Measurements from ENCODE around the gene SEC22C.
"Not testable (repeated sequence)": the region's sequence is repeated elsewhere in the genome, so short reads cannot be mapped to it uniquely, and the experiment has no call there.

SEC22C gene

DNA sequence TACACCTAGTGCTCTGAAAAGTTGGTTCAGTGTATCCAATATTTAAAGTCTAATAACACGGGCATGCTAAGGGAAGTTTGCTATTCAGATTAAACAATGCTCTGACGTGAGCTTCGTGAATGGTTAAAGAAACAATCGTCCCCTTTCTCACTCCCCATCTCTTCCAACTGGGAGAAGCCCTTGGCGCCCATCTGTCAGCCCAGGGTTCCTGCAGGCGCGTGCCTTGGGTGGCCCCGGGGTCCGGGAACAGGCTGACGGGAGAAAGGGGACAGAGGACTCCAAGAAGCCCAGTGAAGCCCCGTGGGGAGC lies 413 bp downstream of the SEC22C start:
- no peak for DNase-seq (ENCODE audit: low read depth in 3 of 3)

- not testable (repeated sequence) for DNase-seq (ENCODE audit: low read depth in 3 of 3)
Measured at GRCh38 chr3:42579346-42579745, 2.4 kb downstream of the SEC22C start.

DNA sequence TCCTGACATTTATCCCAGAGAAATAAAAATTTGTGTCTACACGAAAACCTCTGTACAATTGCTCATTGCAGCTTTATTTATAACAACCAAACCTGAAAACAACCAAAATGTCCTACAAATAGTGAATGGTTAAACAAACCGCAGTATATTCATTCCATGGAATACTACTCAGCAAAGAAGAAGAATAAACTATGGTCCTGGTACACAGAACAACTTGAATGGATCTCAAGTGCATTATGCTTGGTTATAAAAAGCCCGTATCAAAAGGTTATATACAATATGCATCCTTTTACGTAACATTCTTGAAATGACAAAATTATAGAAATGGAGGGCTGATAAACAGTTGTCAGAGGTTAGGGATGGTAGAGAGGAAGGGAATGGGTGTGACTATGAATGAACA lies 3.7 kb downstream of the SEC22C start:
- DNase-seq (ENCODE audit: low read depth in 3 of 3) = no peak

- DNase-seq (ENCODE audit: low read depth in 3 of 3) = no peak
Measured at GRCh38 chr3:42575137-42575741, 6.5 kb downstream of the SEC22C start.

- no peak for DNase-seq (ENCODE audit: low read depth in 3 of 3)
Measured at GRCh38 chr3:42572278-42572677, 9.5 kb downstream of the SEC22C start.

- no peak for DNase-seq (ENCODE audit: low read depth in 3 of 3)
Measured at GRCh38 chr3:42569593-42570142, 12.1 kb downstream of the SEC22C start.

GRCh38 chr3:42562047-42562907 lies 19.5 kb downstream of the SEC22C start:
- no peak for DNase-seq (ENCODE audit: low read depth in 3 of 3)

DNA sequence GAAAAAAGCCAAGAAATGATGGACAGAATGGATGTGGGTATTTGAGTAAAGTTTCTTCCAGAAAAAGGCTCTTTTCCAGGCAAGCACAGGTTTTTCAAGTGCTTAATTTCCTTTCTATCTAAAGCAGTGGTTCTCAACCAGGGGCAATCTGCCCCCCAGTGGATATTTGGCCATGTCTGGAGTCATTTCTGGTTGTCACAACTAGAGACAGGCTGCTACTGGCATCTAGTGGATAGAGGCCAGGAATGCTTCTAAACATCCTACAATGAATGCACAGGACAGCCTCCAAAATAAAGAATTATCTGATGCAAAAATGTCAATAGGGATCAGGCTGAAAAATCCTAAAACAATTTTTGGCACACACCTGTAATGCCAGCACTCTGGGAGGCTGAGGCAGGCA lies 23.9 kb downstream of the SEC22C start:
- DNase-seq (ENCODE audit: low read depth in 3 of 3) = no peak

GRCh38 chr3:42556817-42557216 lies 24.9 kb downstream of the SEC22C start:
- DNase-seq (ENCODE audit: low read depth in 3 of 3) = not testable (repeated sequence)

GRCh38 chr3:42556089-42556632 lies 25.6 kb downstream of the SEC22C start:
- no peak for DNase-seq (ENCODE audit: low read depth in 3 of 3)

DNA sequence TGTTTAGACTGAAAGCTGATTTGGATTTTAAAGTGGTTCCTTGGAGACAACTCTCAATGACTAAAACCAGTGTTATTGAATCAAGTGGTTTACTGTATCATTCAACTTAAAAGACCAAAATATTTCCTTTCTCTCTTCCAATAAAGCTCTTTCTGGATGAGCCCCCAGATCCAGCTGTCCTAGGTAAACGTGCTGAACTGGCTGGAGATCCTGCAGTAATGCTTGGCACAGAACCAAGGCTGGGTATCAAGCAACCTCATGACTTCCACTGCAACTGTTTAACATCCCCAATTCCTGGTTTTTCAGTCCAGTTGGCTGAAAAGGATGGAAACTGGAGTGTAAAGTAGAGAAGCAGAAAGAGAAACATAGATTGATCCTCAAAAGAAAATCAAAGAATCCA lies 28.9 kb downstream of the SEC22C start:
- no peak for DNase-seq (ENCODE audit: low read depth in 3 of 3)

DNA sequence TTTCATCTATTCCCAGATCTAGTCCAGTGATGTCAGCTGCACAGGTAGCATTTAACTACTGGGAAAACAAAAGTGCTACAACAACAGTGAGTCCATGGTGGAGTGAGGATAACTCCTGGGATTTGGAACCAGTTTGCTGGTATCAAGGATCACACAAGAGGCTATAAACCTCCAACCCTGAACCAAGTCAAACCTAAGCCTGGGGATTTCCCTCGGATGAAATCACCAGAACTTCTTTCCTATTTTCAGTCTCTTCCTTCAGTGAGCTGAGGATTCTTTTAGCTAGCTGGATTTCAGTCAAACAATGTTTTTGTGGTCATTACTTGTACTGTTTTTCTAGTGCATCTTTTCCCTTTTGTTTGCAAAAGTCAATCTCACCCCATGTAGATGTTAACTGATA lies 31.5 kb downstream of the SEC22C start:
- DNase-seq (ENCODE audit: low read depth in 3 of 3) = no peak

- DNase-seq (ENCODE audit: low read depth in 3 of 3) = no peak
Measured at GRCh38 chr3:42549131-42549530, 32.6 kb downstream of the SEC22C start.

DNA sequence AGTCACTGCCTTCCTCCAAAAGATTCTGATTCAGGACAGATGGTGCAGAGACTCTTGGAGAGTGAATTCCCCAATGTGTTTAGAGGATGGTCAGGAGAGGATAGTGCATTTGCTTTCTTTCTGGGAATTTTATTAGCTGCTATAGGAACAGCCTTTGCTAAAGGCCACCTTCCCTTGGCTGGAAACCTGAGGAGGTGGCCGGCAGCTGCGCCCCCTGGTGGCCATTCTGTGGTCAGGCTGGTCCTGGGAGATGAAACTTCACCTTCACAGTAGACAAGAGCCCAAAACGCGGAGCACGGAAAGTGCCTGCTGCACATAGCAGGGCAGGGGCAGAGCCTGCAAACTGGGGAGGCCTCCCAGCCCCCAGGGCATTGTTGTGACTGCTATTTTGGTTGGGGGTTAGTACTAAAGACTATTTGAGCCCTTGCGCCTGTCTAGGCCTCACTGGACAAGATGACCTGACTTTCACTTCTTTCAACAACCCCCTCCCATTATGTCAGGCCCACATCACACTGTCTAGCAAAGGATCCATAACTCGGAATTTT lies 34.3 kb downstream of the SEC22C start:
- peak; percentile 37 to 55 (median 53) for DNase-seq (ENCODE audit: low read depth in 3 of 3)

DNA sequence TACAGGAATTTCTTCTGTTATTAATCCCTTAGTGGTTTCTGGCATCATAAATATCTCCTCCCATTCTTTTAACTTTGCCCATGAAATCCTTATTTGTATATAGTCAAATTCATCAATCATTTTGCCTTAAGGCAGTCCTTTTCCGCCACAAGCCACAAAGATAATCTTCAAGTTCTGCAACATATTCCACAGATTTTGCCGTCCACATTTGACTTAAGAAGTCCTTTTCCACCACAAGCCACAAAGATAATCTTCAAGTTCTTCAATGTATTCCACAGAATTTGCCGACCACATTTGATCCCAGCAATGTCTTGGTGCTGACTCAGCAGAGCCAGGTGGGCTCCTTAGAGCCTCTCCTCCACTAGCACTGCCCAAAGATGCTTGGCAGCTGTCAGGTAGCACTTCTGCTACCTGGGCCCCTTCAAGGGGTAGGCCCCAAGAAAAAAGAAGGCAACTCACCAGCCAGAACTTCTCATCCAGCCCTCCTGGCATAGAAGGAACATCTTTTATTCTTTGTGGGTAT lies 35.0 kb downstream of the SEC22C start:
- no peak for DNase-seq (ENCODE audit: low read depth in 3 of 3)

- DNase-seq (ENCODE audit: low read depth in 3 of 3) = no peak
Measured at GRCh38 chr3:42545284-42545900, 36.4 kb downstream of the SEC22C start.

GRCh38 chr3:42544492-42545283 lies 37.1 kb downstream of the SEC22C start:
- DNase-seq (ENCODE audit: low read depth in 3 of 3) = no peak

GRCh38 chr3:42541079-42541478 lies 40.7 kb downstream of the SEC22C start:
- no peak for DNase-seq (ENCODE audit: low read depth in 3 of 3)

DNA sequence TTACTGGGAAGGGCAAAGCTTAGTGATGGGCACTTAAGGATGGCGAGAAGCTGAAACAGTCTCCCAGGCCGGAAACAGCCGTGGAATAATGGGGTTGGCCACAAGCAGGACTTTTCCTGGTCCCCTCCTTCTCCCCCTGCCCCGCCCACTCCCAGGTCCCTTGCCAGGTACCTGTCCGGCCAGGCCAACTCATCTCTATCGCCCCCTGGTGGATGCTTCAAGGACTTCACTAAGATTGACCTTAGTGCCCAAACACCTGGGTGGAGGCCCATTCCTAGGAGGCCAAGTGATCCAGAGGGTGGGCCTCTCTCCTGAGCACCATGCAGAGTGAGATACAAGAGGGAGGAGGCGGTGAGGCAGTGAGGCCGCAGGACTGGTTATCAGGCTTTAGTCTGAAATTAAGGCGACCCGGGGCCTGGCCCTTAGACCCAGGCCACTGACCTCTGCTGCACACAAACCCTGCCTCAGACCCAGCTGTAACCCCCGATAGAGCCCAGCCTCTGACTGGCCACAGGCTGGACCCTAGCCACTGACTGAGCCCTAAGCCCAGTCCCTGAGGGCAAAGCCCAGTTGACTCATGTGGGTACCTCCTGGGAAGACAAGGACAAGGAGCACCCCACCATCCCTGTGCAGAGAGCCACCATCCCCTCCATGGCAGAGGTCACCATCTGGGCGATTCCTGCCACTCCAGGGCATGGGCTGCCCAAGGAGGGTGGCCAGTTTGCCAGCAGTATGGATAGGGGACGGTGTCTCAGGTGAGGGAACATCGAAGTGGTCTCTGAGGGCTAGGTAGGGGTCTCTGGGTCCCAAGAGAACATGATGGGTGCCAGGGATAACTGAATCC lies 41.7 kb downstream of the SEC22C start:
- DNase-seq (ENCODE audit: low read depth in 3 of 3) = peak in 2 of 3 experiments; percentile 28 to 45

DNA sequence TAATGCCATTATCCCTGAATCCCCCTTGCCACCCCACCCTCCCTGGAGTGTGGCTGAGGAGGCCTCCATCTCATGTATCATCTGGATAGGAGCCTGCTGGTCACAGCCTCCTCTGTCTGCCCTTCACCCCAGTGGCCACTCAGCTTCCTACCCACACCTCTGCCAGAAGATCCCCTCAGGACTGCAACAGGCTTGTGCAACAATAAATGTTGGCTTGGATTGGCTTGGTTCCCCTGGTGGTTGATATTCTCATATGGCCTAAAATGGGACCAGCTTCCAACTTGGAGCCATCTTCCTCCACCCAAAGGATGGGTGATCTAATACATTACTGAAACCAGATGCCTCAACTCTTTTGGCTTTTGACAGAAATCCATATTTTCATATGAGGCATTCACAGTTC lies 44.4 kb downstream of the SEC22C start:
- DNase-seq (ENCODE audit: low read depth in 3 of 3) = no peak

Measured in stimulated activated CD4-positive, alpha-beta T cell treated with anti-CD3 and anti-CD28 coated beads, TNF-alpha, amount 100 ng/mL, for 4 hours (primary cell).